K562 (cell line): ENCODE data around the gene RARG. TPM values are rescaled to one million over a fixed set of nuclear protein-coding genes. Genes with fewer than 3 reads are reported as not detected.

Experiments used
- ATAC-seq: fragments of 200-7000 bp; cut with Tn5 transposase; 3 replicates; pipeline ENCODE4 v1.9.1; 2020; ENCODE audit warnings: moderate library complexity
- BruUV-seq: library from RNA; stranded (reverse); fragments of 400-500 nt; replicated peaks from 2 replicates; lab custom pipeline; 2021; lab: Mats Ljungman, UMichigan
- CTCF ChIA-PET: fragments of 300-600 bp; formaldehyde crosslinking; extraction: SDS; loops from one replicate; lab custom pipeline; 2021; ENCODE audit warnings: low intra/inter-chr PET ratio; lab: Yijun Ruan, JAX
- POLR2A ChIA-PET: fragments of 300-600, 350-650 bp; sonication (Branson Sonifier 250); formaldehyde crosslinking; extraction: SDS; loops from one replicate; lab custom pipeline; 2021; ENCODE audit warnings: antibody characterized with exemption, inconsistent platforms; lab: Yijun Ruan, JAX
- DNase-seq, 4 experiments: peaks; one replicate each; pipeline versions ENCODE4 v3.0.0 to v3.0.0-alpha.2; 2011 to 2018; ENCODE audit warnings: low spot score in 3 of 4, mixed read lengths in 3 of 4; ENCODE audit errors: extremely low read depth in 1 of 4
- FAIRE-seq: peaks from 2 replicates; lab custom pipeline; 2011; peaks lifted over from hg19 to GRCh38; lab: Jason Lieb, UNC
- H2AFZ ChIP-seq: 2 replicates; pipeline ENCODE4 v1.6.0; 2011; ENCODE audit warnings: low read depth, low read length, control low read depth, inconsistent platforms
- H3K27ac ChIP-seq: fragments of 200-600 bp; 3 replicates; pipeline ENCODE4 v1.8.0; 2011; ENCODE audit warnings: low read depth, mild to moderate bottlenecking, control low read depth, inconsistent platforms, low read length, moderate library complexity, mixed read lengths; ENCODE audit errors: extremely low read depth
- H3K27me3 ChIP-seq, 2 experiments: fragments of 300-600 bp in 1 of 2; 2 replicates in 1 of 2; 3 replicates in 1 of 2; pipeline versions ENCODE4 v1.6.0 to v1.8.0; 2011; ENCODE audit warnings: inconsistent platforms in 2 of 2, low read length in 2 of 2, mild to moderate bottlenecking in 1 of 2, mixed read lengths in 1 of 2, moderate library complexity in 1 of 2; ENCODE audit not compliant: control insufficient read depth in 2 of 2, insufficient read depth in 2 of 2
- H3K36me3 ChIP-seq: fragments of 300-600 bp; 3 replicates; pipeline ENCODE4 v1.8.0; 2011; ENCODE audit warnings: mild to moderate bottlenecking, low read length, inconsistent platforms; ENCODE audit not compliant: control insufficient read depth, insufficient read depth
- H3K4me1 ChIP-seq, 2 experiments: fragments of 200-600 bp in 1 of 2; replicated peaks in 1 of 2; 2 replicates in 1 of 2; 3 replicates in 1 of 2; pipeline versions ENCODE4 v1.5.1 to v1.8.0; 2011; ENCODE audit warnings: inconsistent platforms in 2 of 2, low read length in 2 of 2, mild to moderate bottlenecking in 1 of 2, mixed read lengths in 1 of 2, moderate library complexity in 1 of 2; ENCODE audit not compliant: control insufficient read depth in 2 of 2, insufficient read depth in 2 of 2
- H3K4me2 ChIP-seq: 2 replicates; pipeline ENCODE4 v1.6.1; 2011; ENCODE audit warnings: low read length, control low read depth, inconsistent platforms, mixed read lengths; ENCODE audit not compliant: insufficient read depth
- H3K4me3 ChIP-seq: fragments of 200-600 bp; sonication (generic), shearing (Covaris generic); 2 replicates; pipeline ENCODE4 v1.5.1; 2016; ENCODE audit warnings: control low read depth, inconsistent platforms
- H3K79me2 ChIP-seq: fragments of 200-600 bp; 3 replicates; pipeline ENCODE4 v1.8.0; 2011; ENCODE audit warnings: low read length, inconsistent platforms; ENCODE audit not compliant: control insufficient read depth, insufficient read depth
- H3K9ac ChIP-seq, 2 experiments: 2 replicates each; pipeline versions ENCODE4 v1.6.0 to v1.6.1; 2011; ENCODE audit warnings: low read depth in 2 of 2, low read length in 2 of 2, control low read depth in 1 of 2, inconsistent platforms in 1 of 2, mild to moderate bottlenecking in 1 of 2, mixed read lengths in 1 of 2; ENCODE audit not compliant: insufficient read depth in 1 of 2
- H3K9me1 ChIP-seq: one replicate; pipeline ENCODE4 v1.6.0; 2011; ENCODE audit warnings: inconsistent platforms, mild to moderate bottlenecking, low read length, moderate library complexity; ENCODE audit not compliant: control insufficient read depth, insufficient read depth
- H3K9me3 ChIP-seq: replicated peaks from 2 replicates; pipeline ENCODE4 v1.5.1; 2011; ENCODE audit warnings: low read depth, low read length, inconsistent platforms; ENCODE audit not compliant: control insufficient read depth, insufficient read depth
- H4K20me1 ChIP-seq: replicated peaks from 2 replicates; pipeline ENCODE4 v1.6.1; 2011; ENCODE audit warnings: low read length, inconsistent platforms, mixed read lengths; ENCODE audit not compliant: control insufficient read depth, insufficient read depth
- CSDE1 ChIP-seq, 2 experiments: fragments of 450-650 bp; IDR thresholded peaks; 2 replicates each; pipeline ENCODE4 v1.6.1; 2016; ENCODE audit warnings: mild to moderate bottlenecking in 1 of 2
- FOSL1 ChIP-seq: fragments of 200-800 bp; sonication (Bioruptor generic); conservative IDR thresholded peaks from 2 replicates; pipeline ENCODE4 v1.6.1; 2016; ENCODE audit warnings: missing genetic modification characterization, missing compliant biosample characterization
- FOXA1 ChIP-seq: fragments of 450-650 bp; IDR thresholded peaks from 2 replicates; pipeline ENCODE4 v1.6.1; 2016; ENCODE audit warnings: mild to moderate bottlenecking, borderline replicate concordance
- FUS ChIP-seq: fragments of 200-400 bp; formaldehyde crosslinking; optimal IDR thresholded peaks from 2 replicates; pipeline ENCODE3; 2017; ENCODE audit warnings: low read depth, low read length
- PML ChIP-seq: IDR thresholded peaks from 2 replicates; pipeline ENCODE4 v1.6.1; 2012; ENCODE audit warnings: low read length, inconsistent platforms
- ZFP36 ChIP-seq: fragments of 150-350 bp; IDR thresholded peaks from 2 replicates; pipeline ENCODE4 v1.6.1; 2018; ENCODE audit warnings: low read length, low read depth; ENCODE audit not compliant: partially characterized antibody
- ZNF408 ChIP-seq: fragments of 250-450 bp; sonication (Bioruptor Pico); IDR thresholded peaks from 2 replicates; pipeline ENCODE4 v1.4.0; 2020; ENCODE audit warnings: low read depth, mild to moderate bottlenecking, moderate library complexity
- ZNF77 ChIP-seq: fragments of 250-450 bp; sonication (Bioruptor Pico); IDR thresholded peaks from 2 replicates; pipeline ENCODE4 v1.5.0; 2020
- WGBS: fragments of 100-300 bp; shearing (Covaris generic); methylation state at CpG from one replicate; pipeline ENCODE4 v1.1.6; 2016; ENCODE audit warnings: low coverage, mixed read lengths; ENCODE audit not compliant: insufficient coverage; ENCODE audit errors: missing lambda C conversion rate; 5-methylcytosine and 5-hydroxymethylcytosine counted together
- in situ Hi-C: fragments of 300-500 bp; cut with MboI; formaldehyde crosslinking; loops from 4 replicates; pipeline ENCODE4 v1.15.0; 2018; ENCODE audit warnings: inconsistent platforms, mixed read lengths
- intact Hi-C: fragments of 100-400 bp; cut with micrococcal nuclease; formaldehyde crosslinking; loops from 2 replicates; pipeline ENCODE4 v1.14.2; 2022
- polyA plus RNA-seq, 8 experiments: library from polyadenylated mRNA; depleted of rRNA in 4 of 8; stranded (reverse) in 5 of 8; unstranded in 3 of 8; fragments of >200 nt; fragmentation: Nextera tagmentation in 2 of 8; fragmentation: Illumina TruSeq in 1 of 8; extraction: Ambion mirVana in 2 of 8; extraction: Trizol in 1 of 8; gene quantifications; 2 replicates each; pipeline versions ENCODE4 v1.2.1 to v1.2.3, GENCODE V29; 2011 to 2014; ENCODE audit warnings: inconsistent platforms in 1 of 8, missing spikeins in 1 of 8
- total RNA-seq, 7 experiments: library from RNA; depleted of rRNA in 6 of 7; stranded (reverse); fragments of >200 nt in 6 of 7; fragmentation: Illumina TruSeq in 2 of 7; extraction: Trizol in 2 of 7; gene quantifications; 2 replicates each; pipeline versions ENCODE4 v1.2.1 to v1.2.3, GENCODE V29; 2011 to 2021; ENCODE audit warnings: low replicate concordance in 1 of 7
- TF ChIP-seq, protein P1 (sequence below): fragments of 150-350 bp; IDR thresholded peaks from 2 replicates; pipeline ENCODE4 v1.6.1; 2014; ENCODE audit warnings: low read depth, mild to moderate bottlenecking, low read length, borderline replicate concordance

RARG gene
- total and polyA plus RNA-seq, 9 of the 15 experiments (the other 6 are each of a cell fraction or from before 2014, with no cell fraction given), result 0.18 to 7.6 (median 3.8) TPM

DNA sequence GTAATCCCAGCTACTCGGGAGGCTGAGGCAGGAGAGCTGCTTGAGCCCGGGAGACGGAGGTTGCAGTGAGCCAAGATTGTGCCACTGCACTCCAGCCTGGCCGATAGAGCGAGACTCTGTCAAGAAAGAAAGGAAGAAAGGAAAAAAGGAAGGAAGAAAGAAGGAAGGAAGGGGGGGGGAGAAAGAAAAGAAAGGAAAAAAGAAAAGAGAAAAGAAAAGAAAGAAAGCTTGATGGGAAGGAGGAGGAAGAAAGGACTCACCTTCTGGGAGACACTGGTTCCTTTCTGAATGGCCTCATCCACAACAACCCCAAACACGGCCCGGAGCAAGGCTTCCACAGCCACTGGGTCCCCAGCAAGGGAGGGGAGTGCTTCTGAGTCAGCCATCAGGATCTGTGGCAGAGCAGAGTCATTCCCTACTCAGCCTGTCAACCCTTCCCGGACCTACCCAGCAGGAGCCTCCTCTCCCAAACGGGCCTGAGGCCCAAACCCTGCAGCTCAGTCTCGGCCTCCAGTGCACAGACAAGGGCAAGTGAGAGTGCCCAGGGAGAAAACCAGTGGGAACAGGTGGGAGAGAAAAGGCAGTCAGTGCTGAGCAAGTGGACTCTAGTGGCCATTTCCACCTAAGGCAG lies 58.8 kb downstream of the RARG start:
- no peaks in the 10 kb centered on the region for H3K36me3 ChIP-seq
- H3K27ac ChIP-seq, result no peak overlapping the region
- no peaks in the 10 kb centered on the region for H3K27me3 ChIP-seq
- ChIA-PET CTCF (no interaction called here), POLR2A (interaction anchor here (3.6 kb wide), 1 partner anchor 13 kb away, joined by 15 read pairs; no protein-coding TSS in a partner anchor)
- FAIRE-seq, result no peak
- no peaks in the 10 kb centered on the region for H3K79me2 ChIP-seq
- H3K4me1 ChIP-seq, result peaks cover 13 to 22% of the 10 kb centered on the region in 2 experiments
- H3K9me1 ChIP-seq, result no peaks in the 10 kb centered on the region
- H4K20me1 ChIP-seq, result no peaks in the 10 kb centered on the region
- H3K4me2 ChIP-seq, result no peak overlapping the region
- ATAC-seq, result no peak; the same call in 1 of the 3 replicates
- intact Hi-C loops (no loop called here), in situ Hi-C loops (no loop called here)
- no TSS peak for BruUV-seq
- H2AFZ ChIP-seq, result no peak overlapping the region
- WGBS, result 61% methylated on average over 6 of the region's 10 CpGs
- H3K9me3 ChIP-seq, result no peaks in the 10 kb centered on the region
- H3K4me3 ChIP-seq, result no peak overlapping the region
- TF ChIP-seq ZFP36, result no peak
- 0 out of 2 replicates have a peak, but pooled peaks have one; percentile 28 for TF ChIP-seq FOSL1 (tag)
- H3K9ac ChIP-seq, result peak overlapping the region in 1 of 2 experiments; percentile 81; a peak in 2 of 4 replicates
- peak in 1 of 4 experiments; percentile 5 for DNase-seq

DNA sequence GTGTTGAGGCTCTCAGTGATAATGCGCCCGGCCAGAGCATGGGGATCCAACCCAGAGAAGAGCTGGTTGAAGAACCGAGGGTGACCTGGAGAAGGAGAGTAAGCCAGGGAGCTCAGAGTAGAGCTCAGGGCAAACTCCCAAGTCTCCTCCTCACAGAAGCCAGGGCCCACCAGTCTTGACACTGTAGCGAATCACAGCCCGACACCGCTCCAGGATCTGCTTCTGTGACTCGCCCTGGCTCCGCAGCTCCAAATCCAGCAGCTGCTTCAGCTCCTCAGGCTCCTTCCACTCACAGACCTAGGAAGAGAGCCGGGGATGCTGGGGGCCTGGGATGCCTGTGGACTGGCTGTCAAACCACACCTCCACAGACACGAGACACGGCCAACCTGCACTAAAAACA lies 59.7 kb downstream of the RARG start:
- H3K36me3 ChIP-seq, result no peaks in the 10 kb centered on the region
- no peaks in the 10 kb centered on the region for H3K9me3 ChIP-seq
- WGBS, result 73% methylated on average over 11 of the region's 11 CpGs
- H4K20me1 ChIP-seq, result no peaks in the 10 kb centered on the region
- no peaks in the 10 kb centered on the region for H3K27me3 ChIP-seq
- CTCF ChIA-PET, result no interaction called here
- no peaks in the 10 kb centered on the region for H3K9me1 ChIP-seq
- POLR2A ChIA-PET, result interaction anchor here (1.1 to 3.6 kb wide), 2 partner anchors 8 to 12 kb away, joined by 3 to 15 read pairs; partner anchors contain the start of genes CSAD and ZNF740
- peak overlapping the region in 1 of 2 experiments; percentile 37; a peak in 1 of 4 replicates for H3K9ac ChIP-seq
- in situ Hi-C loops (no loop called here), intact Hi-C loops (no loop called here)
- no peak overlapping the region for H3K4me2 ChIP-seq
- H2AFZ ChIP-seq, result no peak overlapping the region
- DNase-seq, result peak in 1 of 4 experiments; percentile 2
- H3K79me2 ChIP-seq, result no peaks in the 10 kb centered on the region
- H3K4me1 ChIP-seq, result peaks cover 13 to 22% of the 10 kb centered on the region in 2 experiments
- H3K4me3 ChIP-seq, result no peak overlapping the region
- no peak for FAIRE-seq
- no peak for ATAC-seq
- no TSS peak for BruUV-seq
- no peak overlapping the region for H3K27ac ChIP-seq
- no peak for TF ChIP-seq PML
- no peak for TF ChIP-seq FUS
- no peak for TF ChIP-seq CSDE1 (IDR thresholded peaks at IDR 0.05)
- TF ChIP-seq, protein P1, sequence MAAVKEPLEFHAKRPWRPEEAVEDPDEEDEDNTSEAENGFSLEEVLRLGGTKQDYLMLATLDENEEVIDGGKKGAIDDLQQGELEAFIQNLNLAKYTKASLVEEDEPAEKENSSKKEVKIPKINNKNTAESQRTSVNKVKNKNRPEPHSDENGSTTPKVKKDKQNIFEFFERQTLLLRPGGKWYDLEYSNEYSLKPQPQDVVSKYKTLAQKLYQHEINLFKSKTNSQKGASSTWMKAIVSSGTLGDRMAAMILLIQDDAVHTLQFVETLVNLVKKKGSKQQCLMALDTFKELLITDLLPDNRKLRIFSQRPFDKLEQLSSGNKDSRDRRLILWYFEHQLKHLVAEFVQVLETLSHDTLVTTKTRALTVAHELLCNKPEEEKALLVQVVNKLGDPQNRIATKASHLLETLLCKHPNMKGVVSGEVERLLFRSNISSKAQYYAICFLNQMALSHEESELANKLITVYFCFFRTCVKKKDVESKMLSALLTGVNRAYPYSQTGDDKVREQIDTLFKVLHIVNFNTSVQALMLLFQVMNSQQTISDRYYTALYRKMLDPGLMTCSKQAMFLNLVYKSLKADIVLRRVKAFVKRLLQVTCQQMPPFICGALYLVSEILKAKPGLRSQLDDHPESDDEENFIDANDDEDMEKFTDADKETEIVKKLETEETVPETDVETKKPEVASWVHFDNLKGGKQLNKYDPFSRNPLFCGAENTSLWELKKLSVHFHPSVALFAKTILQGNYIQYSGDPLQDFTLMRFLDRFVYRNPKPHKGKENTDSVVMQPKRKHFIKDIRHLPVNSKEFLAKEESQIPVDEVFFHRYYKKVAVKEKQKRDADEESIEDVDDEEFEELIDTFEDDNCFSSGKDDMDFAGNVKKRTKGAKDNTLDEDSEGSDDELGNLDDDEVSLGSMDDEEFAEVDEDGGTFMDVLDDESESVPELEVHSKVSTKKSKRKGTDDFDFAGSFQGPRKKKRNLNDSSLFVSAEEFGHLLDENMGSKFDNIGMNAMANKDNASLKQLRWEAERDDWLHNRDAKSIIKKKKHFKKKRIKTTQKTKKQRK, result no peak
- no peak for TF ChIP-seq ZNF408 (CRISPR knock-in tag)
- TF ChIP-seq ZNF77 (CRISPR knock-in tag), result no peak
- no peak for TF ChIP-seq FOXA1
